IMR-90 (cell line): ENCODE results near the gene GMPR. TPM values are rescaled to one million over a fixed set of nuclear protein-coding genes. Genes with fewer than 3 reads are reported as not detected.
A peak's percentile ranks its signal among the peaks of the same experiment; 100 is the strongest.

Experiments used
- ATAC-seq: fragments of 200-7000 bp; cut with Tn5 transposase; 2 replicates; pipeline ENCODE4 v1.9.1; 2020; ENCODE audit warnings: low read depth, mild to moderate bottlenecking, moderate library complexity
- BruUV-seq: library from RNA; stranded (reverse); fragments of 400-500 nt; replicated peaks from 2 replicates; lab custom pipeline; 2021; lab: Mats Ljungman, UMichigan
- CTCF ChIA-PET: fragments of 300-600 bp; formaldehyde crosslinking; extraction: SDS; loops from one replicate; lab custom pipeline; 2021; ENCODE audit warnings: antibody characterized with exemption; lab: Yijun Ruan, JAX
- POLR2A ChIA-PET: fragments of 300-600 bp; sonication (Branson Sonifier 250); formaldehyde crosslinking; loops from one replicate; lab custom pipeline; 2022; ENCODE audit warnings: antibody characterized with exemption; ENCODE audit not compliant: unreplicated experiment; lab: Charles Lee
- DNase-seq: peaks from one replicate; pipeline ENCODE4 v3.0.0; 2013
- H2AFZ ChIP-seq: replicated peaks from 2 replicates; pipeline ENCODE3; 2013; ENCODE audit warnings: low read length, mild to moderate bottlenecking; ENCODE audit not compliant: poor library complexity
- H2AK5ac ChIP-seq: 2 replicates; pipeline ENCODE4 v1.6.1; 2013; ENCODE audit warnings: low read depth, low read length, inconsistent platforms
- H2AK9ac ChIP-seq: replicated peaks from 2 replicates; pipeline ENCODE3; 2013; ENCODE audit warnings: mild to moderate bottlenecking, low read depth, low read length, moderate library complexity; ENCODE audit not compliant: poor library complexity
- H2BK120ac ChIP-seq: 2 replicates; pipeline ENCODE4 v1.6.1; 2013; ENCODE audit warnings: low read depth, low read length, inconsistent platforms
- H2BK15ac ChIP-seq: 3 replicates; pipeline ENCODE4 v1.6.1; 2013; ENCODE audit warnings: low read depth, low read length, inconsistent platforms
- H2BK20ac ChIP-seq: 2 replicates; pipeline ENCODE4 v1.6.1; 2013; ENCODE audit warnings: low read depth, mild to moderate bottlenecking, inconsistent platforms, low read length, moderate library complexity
- H2BK5ac ChIP-seq: 2 replicates; pipeline ENCODE4 v1.6.1; 2013; ENCODE audit warnings: mild to moderate bottlenecking, low read depth, low read length, inconsistent platforms; ENCODE audit not compliant: poor library complexity, severe bottlenecking
- H3K14ac ChIP-seq: replicated peaks from 2 replicates; pipeline ENCODE4 v1.6.1; 2013; ENCODE audit warnings: low read depth, low read length, inconsistent platforms
- H3K18ac ChIP-seq: 2 replicates; pipeline ENCODE4 v1.6.1; 2013; ENCODE audit warnings: low read depth, low read length, control low read depth
- H3K23ac ChIP-seq: 2 replicates; pipeline ENCODE4 v1.6.1; 2013; ENCODE audit warnings: low read depth, low read length, inconsistent platforms
- H3K27ac ChIP-seq: 2 replicates; pipeline ENCODE4 v1.5.1; 2013; ENCODE audit warnings: mild to moderate bottlenecking, control low read depth, low read length; ENCODE audit not compliant: insufficient read depth
- H3K27me3 ChIP-seq: 2 replicates; pipeline ENCODE4 v1.6.1; 2013; ENCODE audit warnings: low read length; ENCODE audit not compliant: control insufficient read depth, insufficient read depth
- H3K36me3 ChIP-seq: 2 replicates; pipeline ENCODE4 v1.6.1; 2013; ENCODE audit warnings: low read length, mixed read lengths; ENCODE audit not compliant: control insufficient read depth, insufficient read depth
- H3K4ac ChIP-seq: 2 replicates; pipeline ENCODE4 v1.6.1; 2013; ENCODE audit warnings: low read depth, low read length, inconsistent platforms
- H3K4me1 ChIP-seq: 2 replicates; pipeline ENCODE4 v1.6.1; 2013; ENCODE audit warnings: low read length, mixed read lengths; ENCODE audit not compliant: control insufficient read depth, insufficient read depth
- H3K4me2 ChIP-seq: 2 replicates; pipeline ENCODE4 v1.6.1; 2013; ENCODE audit warnings: low read depth, mild to moderate bottlenecking, control low read depth, low read length, moderate library complexity
- H3K4me3 ChIP-seq: 2 replicates; pipeline ENCODE4 v1.5.1; 2013; ENCODE audit warnings: low read depth, mild to moderate bottlenecking, control low read depth, low read length, moderate library complexity; ENCODE audit not compliant: insufficient read depth
- H3K56ac ChIP-seq: 2 replicates; pipeline ENCODE4 v1.6.1; 2013; ENCODE audit warnings: low read length, inconsistent platforms; ENCODE audit not compliant: insufficient read depth; ENCODE audit errors: extremely low read depth
- H3K79me1 ChIP-seq, 2 experiments: 2 replicates each; pipeline ENCODE4 v1.6.1; 2013; ENCODE audit warnings: low read length in 2 of 2, inconsistent platforms in 1 of 2, low read depth in 1 of 2
- H3K9ac ChIP-seq: 2 replicates; pipeline ENCODE4 v1.6.1; 2013; ENCODE audit warnings: low read depth, low read length, control low read depth
- H3K9me1 ChIP-seq: 2 replicates; pipeline ENCODE4 v1.6.1; 2013; ENCODE audit warnings: low read length, inconsistent platforms; ENCODE audit not compliant: insufficient read depth
- H3K9me3 ChIP-seq: 2 replicates; pipeline ENCODE4 v1.6.1; 2013; ENCODE audit warnings: low read length; ENCODE audit not compliant: control insufficient read depth, insufficient read depth
- H4K20me1 ChIP-seq: 2 replicates; pipeline ENCODE4 v1.6.1; 2013; ENCODE audit warnings: low read length, inconsistent platforms; ENCODE audit not compliant: insufficient read depth
- H4K5ac ChIP-seq: 2 replicates; pipeline ENCODE4 v1.6.1; 2013; ENCODE audit warnings: mild to moderate bottlenecking, low read depth, low read length, control low read depth
- H4K8ac ChIP-seq, 2 experiments: 2 replicates each; pipeline ENCODE4 v1.6.1; 2013; ENCODE audit warnings: low read depth in 2 of 2, low read length in 2 of 2, control low read depth in 1 of 2, inconsistent platforms in 1 of 2
- H4K91ac ChIP-seq: 2 replicates; pipeline ENCODE4 v1.6.1; 2013; ENCODE audit warnings: low read depth, low read length, inconsistent platforms; ENCODE audit not compliant: insufficient read depth
- CHD1 ChIP-seq: IDR thresholded peaks from 2 replicates; pipeline ENCODE4 v1.6.1; 2012; ENCODE audit warnings: low read depth, low read length, improper control_type of control experiment
- CTCF ChIP-seq: conservative IDR thresholded peaks from 2 replicates; pipeline ENCODE4 v1.5.1; 2012; ENCODE audit warnings: mild to moderate bottlenecking, low read depth, low read length, improper control_type of control experiment
- ELK1 ChIP-seq: fragments of 150-350 bp; IDR thresholded peaks from 2 replicates; pipeline ENCODE4 v1.6.1; 2016; ENCODE audit warnings: low read depth, mild to moderate bottlenecking, low read length, moderate library complexity, borderline replicate concordance
- FOS ChIP-seq: fragments of 150-350 bp; IDR thresholded peaks from 2 replicates; pipeline ENCODE4 v1.6.1; 2016; ENCODE audit warnings: low read depth, low read length
- MAFK ChIP-seq: IDR thresholded peaks from 2 replicates; pipeline ENCODE4 v1.6.1; 2012; ENCODE audit warnings: low read depth, low read length, improper control_type of control experiment
- NFE2L2 ChIP-seq: fragments of 150-350 bp; IDR thresholded peaks from 2 replicates; pipeline ENCODE4 v1.6.1; 2016; ENCODE audit warnings: low read depth, mild to moderate bottlenecking, low read length
- POLR2A ChIP-seq: IDR thresholded peaks from 2 replicates; pipeline ENCODE4 v1.6.1; 2012; ENCODE audit warnings: mild to moderate bottlenecking, low read depth, low read length
- RAD21 ChIP-seq: IDR thresholded peaks from 2 replicates; pipeline ENCODE4 v1.6.1; 2012; ENCODE audit warnings: low read length, improper control_type of control experiment
- RCOR1 ChIP-seq: IDR thresholded peaks from 2 replicates; pipeline ENCODE4 v1.6.1; 2012; ENCODE audit warnings: mild to moderate bottlenecking, low read length, improper control_type of control experiment; ENCODE audit not compliant: insufficient replicate concordance
- USF2 ChIP-seq: fragments of 150-350 bp; IDR thresholded peaks from 2 replicates; pipeline ENCODE4 v1.6.1; 2017; ENCODE audit warnings: mild to moderate bottlenecking, antibody characterized with exemption, low read length, low read depth
- WGBS, 2 experiments: methylation state at CpG; one replicate each; pipeline versions ENCODE4 v1.1.5 to v1.1.7; 2013; ENCODE audit warnings: missing lambda C conversion rate in 2 of 2; ENCODE audit not compliant: insufficient read length in 1 of 2; ENCODE audit errors: extremely low coverage in 2 of 2; 5-methylcytosine and 5-hydroxymethylcytosine counted together
- dilution Hi-C: fragments of 300-500 bp; cut with HindIII; formaldehyde crosslinking; loops from one replicate; pipeline ENCODE4 v1.14.3; 2018; ENCODE audit warnings: low sequenced_read_pairs; ENCODE audit not compliant: unreplicated experiment
- in situ Hi-C: fragments of 300-500 bp; cut with MboI; formaldehyde crosslinking; loops from 3 replicates; pipeline ENCODE4 v1.14.3; 2019; ENCODE audit warnings: low sequenced_read_pairs, inconsistent platforms, mixed read lengths
- intact Hi-C: fragments of 100-400 bp; cut with micrococcal nuclease; formaldehyde crosslinking; loops from 2 replicates; pipeline ENCODE4 v1.10.0; 2022
- polyA plus RNA-seq, 3 experiments: library from polyadenylated mRNA; depleted of rRNA; stranded (reverse); fragments of >200 nt; gene quantifications; 2 replicates each; pipeline ENCODE4 v1.2.3, GENCODE V29; 2012; ENCODE audit warnings: low replicate concordance in 1 of 3
- total RNA-seq: library from RNA; depleted of rRNA; stranded (reverse); fragments of >200 nt; gene quantifications from 2 replicates; pipeline ENCODE4 v1.2.3, GENCODE V29; 2012

Gene GMPR
- total and polyA plus RNA-seq, 2 of the 4 experiments (the other 2 are of a cell fraction) = 6.3 to 8.6 TPM

- TF ChIP-seq FOS = no peak
Measured at GRCh38 chr6:16236631-16237199, 1.7 kb upstream of the GMPR start (continued).

GRCh38 chr6:16237242-16237641 lies 1.1 kb upstream of the GMPR start:
- Histone ChIP-seq H3K14ac (0 out of 2 replicates have a peak overlapping the region, but pooled peaks have one; percentile 46), H3K4me1 (peaks cover 6% of the 10 kb centered on the region; the same call in 1 of the 2 replicates), H2BK5ac (no peak overlapping the region), H4K8ac (peak overlapping the region in 1 of 2 experiments; percentile 72; a peak in 1 of 4 replicates), H3K36me3 (no peaks in the 10 kb centered on the region), H3K18ac (no peak overlapping the region), H3K9me1 (no peaks in the 10 kb centered on the region), H2AK9ac (no peak overlapping the region), H3K27ac (peak overlapping the region; percentile 13; the same call in 1 of the 2 replicates), H3K4ac (peak overlapping the region; percentile 25; the same call in 1 of the 2 replicates), H3K9me3 (no peaks in the 10 kb centered on the region), H3K79me1 (no peaks in the 10 kb centered on the region), H3K56ac (no peak overlapping the region), H2AFZ (no peak overlapping the region), H2AK5ac (peak overlapping the region; percentile 8; the same call in 1 of the 2 replicates), H3K4me3 (no peak overlapping the region), H2BK20ac (peak overlapping the region; percentile 3; the same call in 1 of the 2 replicates), H4K91ac (no peak overlapping the region), H4K5ac (no peak overlapping the region), H2BK120ac (peak overlapping the region; percentile 89), H3K27me3 (no peaks in the 10 kb centered on the region), H3K9ac (0 out of 2 replicates have a peak overlapping the region, but pooled peaks have one; percentile 1), H3K23ac (no peak overlapping the region), H2BK15ac (peak overlapping the region; percentile 57; the same call in 2 of the 3 replicates), H4K20me1 (no peaks in the 10 kb centered on the region), H3K4me2 (peak overlapping the region; percentile 89)
- TF ChIP-seq USF2 (no peak), CHD1 (no peak), POLR2A (no peak), NFE2L2 (no peak), RAD21 (no peak), MAFK (no peak), RCOR1 (no peak), ELK1 (no peak), CTCF (no peak)
- BruUV-seq = no TSS peak
- ATAC-seq = no peak
- intact Hi-C loops = no loop called here
- DNase-seq = no peak
- dilution Hi-C loops = no loop called here
- ChIA-PET CTCF (no interaction called here), POLR2A (no interaction called here)
- WGBS, 2 experiments = 100% methylated on average over 1 of the region's 7 CpGs; no CpG with 5 or more reads in 1 of the 2 experiments
- in situ Hi-C loops = no loop called here
